HK-2 (cell line): ENCODE data around the gene TRIM2.
A peak's percentile ranks its signal among the peaks of the same experiment; 100 is the strongest.

Experiments
- DNase-seq: peaks from one replicate; pipeline ENCODE4 v3.0.0-alpha.2; 2018; ENCODE audit not compliant: unreplicated experiment

TRIM2 gene

DNA sequence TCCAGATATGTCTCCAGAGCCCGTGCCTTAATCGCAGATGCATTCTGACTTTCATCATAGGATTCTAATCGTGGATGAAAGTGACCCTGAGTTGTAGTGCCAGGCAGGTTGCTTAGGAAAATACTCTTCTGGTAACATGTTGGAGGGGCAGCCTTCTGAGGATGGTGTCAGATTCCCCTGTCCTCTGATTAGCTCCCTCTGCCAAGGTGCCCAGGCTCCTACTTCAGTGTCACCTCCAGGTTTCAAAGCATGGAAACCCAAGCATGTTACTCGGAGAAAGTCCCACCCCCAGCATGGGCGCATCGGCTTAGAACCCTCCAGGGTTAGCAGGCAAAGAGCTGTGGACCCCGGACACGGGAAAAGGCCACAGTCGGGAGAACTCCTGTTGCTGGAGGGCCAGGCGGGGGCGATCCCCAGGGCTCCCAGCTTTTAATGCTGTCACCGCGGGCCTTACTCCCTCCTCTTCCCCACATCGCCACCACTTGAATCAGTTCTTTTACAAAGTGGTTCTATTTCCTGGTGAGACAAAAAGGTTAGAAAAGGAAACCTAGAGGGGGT is 44.5 kb downstream of the TRIM2 start:
- no peak for DNase-seq

DNA sequence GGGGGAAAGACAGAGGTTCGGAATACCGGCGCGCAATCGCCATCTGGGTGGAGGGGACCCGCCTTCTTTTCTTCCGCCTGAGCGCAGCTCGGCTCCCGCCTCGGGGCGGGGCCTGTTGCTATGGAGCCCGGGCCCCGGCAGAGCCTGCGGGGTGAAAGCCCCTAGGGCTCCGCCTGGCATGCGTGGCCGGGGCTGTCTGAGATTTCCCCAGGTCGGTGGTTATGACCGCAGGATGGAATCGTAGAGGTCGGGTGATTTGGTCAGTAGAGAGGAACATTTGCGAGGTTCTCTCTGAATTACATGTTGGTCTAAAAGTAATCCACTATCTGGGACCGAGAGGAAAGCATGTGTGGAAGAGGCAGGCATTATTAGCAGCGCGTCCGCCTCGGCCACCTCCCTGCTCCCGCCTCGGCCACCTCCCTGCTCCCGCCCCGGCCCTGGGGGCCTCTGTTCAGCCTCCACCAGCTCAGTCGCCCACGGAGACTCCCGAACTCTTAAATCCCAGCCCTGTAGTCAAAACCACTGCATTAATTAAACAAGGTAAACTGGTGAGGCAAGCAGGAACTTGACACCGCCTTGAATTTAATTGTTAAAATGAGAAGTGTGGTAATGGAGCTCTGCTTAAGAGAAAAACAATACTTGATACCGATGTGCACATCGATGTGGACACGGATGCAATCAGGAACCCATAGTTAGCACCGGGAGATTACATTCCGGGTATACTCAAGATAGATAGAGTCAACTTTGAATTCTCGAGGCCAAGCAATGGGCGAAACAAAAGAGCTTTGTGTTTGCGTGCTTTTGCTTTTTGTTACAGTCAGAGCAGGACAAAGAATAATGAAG is 45.2 kb downstream of the TRIM2 start:
- DNase-seq: peak; percentile 85

DNA sequence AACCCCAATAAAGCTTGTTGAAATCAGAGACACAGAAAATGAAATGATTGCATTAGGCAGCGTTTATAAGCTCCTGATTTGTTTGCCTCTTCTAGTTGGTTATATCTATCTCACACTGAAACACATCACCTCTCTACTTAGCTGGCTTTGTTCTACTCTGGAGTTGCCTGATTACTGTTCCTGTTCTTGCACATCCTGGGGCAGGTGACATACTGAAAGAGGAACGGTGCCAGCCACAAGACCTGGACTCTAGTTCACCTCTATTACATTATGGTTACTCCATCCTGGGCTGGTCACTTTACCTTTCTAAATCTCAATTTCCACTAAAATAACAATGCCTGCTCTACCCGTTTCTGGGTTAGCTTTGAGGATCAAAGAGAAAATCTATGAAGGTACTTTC is 47.9 kb downstream of the TRIM2 start:
- DNase-seq: no peak

DNA sequence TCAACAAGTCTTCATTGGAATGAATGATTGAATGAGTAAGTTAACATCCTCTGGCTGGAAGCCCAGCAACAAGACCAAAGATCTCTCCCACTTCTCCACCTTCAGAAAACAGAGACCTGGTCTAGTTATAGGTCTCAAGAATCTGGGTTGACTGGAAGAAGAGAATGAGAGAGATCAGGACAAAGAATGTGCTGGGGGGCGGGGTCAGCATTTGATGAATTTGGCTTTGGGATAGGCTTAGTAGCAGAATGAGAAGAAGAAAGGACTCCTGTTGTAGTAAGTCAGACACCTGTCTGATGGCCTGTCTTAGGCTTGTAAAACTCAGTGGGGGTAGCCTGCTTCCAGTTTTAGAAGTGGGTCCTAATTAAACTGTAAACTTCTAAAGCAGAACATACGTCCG is 51.0 kb downstream of the TRIM2 start:
- no peak for DNase-seq

DNA sequence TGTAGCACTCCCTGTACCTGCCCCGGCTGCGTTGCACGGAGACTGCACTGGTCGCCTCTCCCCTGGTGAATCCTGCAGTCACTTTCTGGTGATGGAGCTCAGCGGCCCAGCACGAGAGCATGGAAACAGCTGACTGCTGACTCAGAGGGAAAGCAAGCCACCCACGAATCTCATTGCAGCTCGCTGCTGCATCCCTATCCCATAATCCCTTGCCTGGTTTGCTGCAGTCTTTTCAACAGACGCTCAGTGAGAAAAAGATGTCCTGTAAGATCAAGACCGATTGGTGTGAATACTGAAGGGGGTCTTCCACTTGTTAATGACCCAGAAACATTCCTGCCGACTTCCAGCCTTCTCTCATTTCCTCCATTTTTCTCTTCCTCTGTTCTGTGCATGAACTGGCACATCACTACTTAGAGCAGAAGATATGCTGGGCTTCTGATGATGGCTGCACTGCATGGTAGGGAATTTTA is 52.9 kb downstream of the TRIM2 start:
- no peak for DNase-seq

DNA sequence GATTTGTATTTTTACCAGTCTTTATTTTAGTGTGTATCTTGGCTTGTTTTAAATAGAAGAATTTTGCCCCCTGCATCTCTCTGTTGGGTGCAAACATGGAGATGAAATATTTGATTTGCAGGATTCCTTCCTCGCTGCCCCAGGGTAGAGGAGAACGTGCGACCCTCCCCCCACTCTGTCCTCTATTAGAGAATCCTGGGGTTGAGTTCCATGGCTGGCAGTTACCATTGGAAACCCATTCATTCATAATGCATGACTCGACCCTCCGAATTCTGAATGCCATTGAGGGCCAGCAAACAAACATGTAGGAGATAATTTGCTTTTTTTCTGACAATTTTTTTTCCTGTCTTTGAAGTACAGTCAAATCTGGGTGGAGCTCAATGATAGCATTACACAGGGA is 53.7 kb downstream of the TRIM2 start:
- DNase-seq: no peak

DNA sequence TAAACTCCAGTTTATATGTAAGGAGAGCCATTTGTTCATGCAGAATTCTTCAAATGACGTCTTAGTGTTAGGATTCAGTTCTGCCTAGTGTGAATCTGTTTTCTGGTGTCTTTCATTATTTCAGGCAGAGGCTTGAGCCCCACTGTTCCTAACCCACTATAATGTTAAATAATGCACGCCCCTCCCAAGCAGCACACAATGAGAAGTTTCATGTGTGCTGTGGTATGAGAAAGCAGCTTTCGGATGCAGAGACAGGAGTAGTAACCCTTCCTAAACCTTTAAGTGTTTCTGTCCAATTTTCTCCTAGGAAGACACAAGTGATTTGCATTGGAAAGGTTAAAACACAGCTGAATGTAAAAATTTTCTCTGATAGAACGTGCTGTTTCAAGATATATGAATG is 54.5 kb downstream of the TRIM2 start:
- no peak for DNase-seq

DNA sequence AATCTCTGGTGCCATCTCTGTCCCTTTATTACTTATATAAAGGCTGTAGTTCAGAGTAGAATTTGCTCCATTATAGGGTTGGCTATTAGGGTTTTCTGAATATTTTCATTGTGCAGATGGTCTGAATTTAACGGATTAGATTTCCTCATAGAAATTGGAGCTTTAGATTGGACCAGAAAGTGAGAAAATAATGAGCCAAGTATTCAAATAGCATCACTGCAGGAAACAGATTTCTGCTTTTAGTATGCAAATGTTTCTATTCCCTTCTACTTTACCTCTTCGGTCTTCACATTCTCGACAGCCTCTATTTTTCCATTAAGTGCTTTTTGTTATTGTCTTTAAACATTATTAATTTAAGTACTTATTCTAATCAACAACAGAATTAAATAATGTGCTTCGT is 55.4 kb downstream of the TRIM2 start:
- no peak for DNase-seq

DNA sequence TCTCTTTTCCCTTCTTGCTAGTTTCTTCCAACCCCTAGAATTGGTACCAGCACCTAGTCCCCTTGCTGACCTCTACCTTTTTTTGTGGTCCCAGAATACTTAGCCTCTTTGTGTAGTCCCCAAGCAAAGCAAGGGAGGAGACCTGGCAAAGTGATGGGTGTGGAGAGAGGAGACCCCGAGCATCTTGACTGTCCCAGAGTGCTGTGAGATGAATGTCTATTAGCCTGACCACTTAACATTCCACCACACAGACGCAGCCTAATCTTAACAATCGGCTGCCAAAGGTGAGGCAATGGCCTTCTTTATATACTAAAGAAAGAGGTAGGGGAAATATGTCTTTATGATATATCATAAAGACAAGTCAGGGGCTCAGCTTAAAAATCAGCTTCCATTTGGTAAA is 55.9 kb downstream of the TRIM2 start:
- DNase-seq: no peak

DNA sequence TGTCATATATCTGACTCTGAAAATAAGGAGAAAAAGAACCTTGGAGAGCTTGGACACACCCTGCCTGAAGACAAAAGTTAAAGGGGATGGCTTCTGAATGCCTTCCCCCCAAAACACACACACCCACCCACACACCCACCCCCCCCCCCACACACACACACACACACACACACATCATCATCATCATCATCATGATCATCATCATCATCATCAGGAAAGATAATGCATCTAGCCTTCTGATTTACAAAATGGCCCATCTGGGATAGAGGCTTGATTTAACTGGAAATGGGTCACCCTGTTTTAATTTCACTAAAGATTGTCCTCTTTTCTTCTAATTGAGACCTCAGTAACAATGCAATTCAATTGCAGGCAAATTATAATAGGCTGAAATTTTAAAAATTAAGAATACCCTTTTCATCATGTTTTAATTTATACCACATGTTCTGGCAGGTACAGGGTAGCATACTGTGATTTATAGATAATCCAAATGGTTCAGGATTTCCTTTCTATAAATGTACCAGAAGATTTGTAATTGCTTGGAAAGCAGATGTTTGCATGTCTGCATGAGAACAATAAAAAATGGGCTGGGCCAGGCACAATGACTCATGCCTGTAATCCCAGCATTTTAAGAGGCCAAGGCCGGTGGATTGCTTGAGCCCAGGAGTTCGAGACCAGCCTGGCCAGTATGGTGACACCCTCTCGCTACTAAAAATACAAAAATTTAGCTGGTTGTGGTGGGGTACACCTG is 56.5 kb downstream of the TRIM2 start:
- no peak for DNase-seq

DNA sequence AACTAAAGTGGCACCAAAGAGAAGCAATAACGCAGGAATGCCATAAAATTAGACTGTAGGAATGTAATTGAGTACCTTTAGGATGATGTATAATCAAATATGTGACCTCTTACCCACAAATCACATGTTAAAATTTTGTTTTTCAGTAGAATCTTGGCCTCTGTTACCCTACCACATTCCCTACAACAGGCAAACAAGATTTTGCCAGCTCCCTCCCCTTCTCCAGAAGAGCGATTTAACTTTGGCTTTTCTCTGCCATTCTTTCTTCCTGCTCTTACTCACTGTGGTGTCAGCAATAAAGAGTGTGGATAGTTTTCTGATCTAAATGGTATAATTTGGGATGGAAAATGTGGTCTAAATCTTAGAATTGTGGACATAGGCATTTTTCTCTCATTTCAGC is 57.2 kb downstream of the TRIM2 start:
- DNase-seq: no peak

DNA sequence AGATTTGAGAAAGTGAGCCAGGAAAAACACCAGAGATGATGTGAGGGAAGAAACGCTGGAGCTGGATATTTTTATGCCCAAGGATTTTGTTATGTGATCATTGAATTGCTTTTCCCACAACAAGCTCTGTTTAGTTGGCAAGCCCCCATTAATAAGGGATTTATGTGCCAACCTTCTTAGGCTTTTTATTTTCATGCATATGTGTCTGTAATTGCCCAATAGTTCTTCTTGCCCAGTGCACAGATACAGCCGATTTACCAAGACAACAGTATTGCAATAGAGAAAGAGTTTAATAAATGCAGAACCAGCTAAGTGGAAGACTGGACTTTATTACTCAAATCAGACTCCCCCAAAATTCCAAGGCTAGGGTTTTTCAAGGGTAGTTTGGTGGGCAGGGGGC is 57.7 kb downstream of the TRIM2 start:
- DNase-seq: no peak

DNA sequence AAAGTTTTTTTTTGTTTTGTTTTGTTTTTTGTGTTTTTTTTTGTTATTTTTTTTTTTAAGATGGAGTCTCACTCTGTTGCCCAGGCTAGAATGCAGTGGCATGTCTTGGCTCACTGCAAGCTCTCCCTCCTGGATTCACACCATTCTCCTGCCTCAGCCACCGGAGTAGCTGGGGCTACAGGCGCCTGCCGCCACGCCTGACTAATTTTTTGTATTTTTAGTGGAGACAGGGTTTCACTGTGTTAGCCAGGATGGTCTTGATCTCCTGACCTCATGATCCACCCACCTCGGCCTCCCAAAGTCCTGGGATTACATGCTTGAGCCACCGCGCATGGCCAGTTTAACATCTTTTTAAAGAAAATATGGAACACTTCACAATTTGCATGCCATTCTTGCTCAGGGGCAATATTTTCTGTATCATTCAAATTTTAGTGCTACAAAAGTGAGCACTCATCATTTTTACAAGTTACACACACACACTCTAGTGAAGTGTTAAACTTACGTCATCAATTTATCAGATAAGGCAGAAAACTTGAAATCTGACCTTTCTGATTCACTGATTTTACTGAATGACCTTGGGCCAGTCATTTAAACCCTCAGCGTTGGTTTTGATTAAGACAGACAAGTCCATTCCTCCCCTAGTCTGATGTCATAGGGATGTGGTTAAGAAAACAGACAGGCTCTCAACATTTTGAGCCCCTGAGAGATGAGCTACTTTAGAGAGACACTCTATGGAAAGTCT is 61.2 kb downstream of the TRIM2 start:
- no peak for DNase-seq

DNA sequence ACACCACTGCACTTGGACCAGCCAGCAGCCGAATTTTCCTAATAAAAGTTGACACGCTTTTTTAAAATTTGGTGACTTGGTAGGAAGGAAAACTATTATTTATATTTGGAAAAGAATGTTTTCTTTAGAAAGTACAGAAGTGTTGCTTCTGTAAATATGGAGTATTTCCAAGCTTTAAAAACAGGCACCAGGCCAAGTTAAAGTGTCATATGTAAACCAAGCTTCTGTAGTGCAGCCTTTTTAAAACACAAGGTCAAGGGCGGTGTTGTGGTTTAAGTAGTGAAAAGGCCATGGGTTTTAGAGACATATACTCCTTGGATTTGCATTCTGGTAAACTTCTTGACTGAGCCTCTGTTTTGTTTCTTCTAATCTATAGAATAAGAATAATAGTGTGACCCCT is 62.7 kb downstream of the TRIM2 start:
- no peak for DNase-seq

DNA sequence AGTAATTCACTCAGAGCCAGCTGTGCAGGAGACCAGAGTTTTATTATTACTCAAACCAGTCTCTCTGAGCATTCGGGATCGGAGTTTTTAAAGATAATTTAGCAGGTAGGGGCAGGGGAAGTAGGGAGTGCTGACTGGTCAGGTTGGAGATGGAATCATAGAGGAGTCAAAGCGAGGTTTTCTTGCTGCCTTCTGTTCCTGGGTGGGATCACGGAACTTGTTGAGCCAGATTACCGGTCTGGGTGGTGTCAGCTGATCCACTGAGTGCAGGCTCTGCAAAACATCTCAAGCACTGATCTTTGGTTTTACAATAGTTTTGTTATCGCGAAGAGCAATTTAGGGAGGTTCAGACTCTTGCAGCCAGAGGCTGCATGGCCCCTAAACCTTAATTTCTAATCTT is 63.6 kb downstream of the TRIM2 start:
- no peak for DNase-seq

DNA sequence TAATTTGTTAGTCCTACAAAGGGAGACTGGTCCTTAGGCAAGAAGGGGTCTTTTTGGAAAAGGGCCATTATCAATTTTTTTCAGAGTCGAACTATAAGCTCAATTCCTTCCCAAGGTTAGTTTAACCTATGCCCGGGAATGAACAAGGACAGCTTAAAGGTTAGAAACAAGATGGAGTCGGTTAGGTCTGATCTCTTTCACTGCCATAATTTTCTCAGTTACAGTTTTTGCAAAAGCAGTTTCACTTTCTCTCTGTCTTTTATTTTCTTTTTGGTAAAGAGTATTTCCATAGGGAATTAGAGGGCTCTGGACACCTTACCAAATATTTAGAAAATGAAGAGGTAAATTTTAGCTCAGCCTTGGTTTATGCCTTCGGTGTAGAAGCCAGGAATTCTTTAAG is 64.1 kb downstream of the TRIM2 start:
- no peak for DNase-seq

DNA sequence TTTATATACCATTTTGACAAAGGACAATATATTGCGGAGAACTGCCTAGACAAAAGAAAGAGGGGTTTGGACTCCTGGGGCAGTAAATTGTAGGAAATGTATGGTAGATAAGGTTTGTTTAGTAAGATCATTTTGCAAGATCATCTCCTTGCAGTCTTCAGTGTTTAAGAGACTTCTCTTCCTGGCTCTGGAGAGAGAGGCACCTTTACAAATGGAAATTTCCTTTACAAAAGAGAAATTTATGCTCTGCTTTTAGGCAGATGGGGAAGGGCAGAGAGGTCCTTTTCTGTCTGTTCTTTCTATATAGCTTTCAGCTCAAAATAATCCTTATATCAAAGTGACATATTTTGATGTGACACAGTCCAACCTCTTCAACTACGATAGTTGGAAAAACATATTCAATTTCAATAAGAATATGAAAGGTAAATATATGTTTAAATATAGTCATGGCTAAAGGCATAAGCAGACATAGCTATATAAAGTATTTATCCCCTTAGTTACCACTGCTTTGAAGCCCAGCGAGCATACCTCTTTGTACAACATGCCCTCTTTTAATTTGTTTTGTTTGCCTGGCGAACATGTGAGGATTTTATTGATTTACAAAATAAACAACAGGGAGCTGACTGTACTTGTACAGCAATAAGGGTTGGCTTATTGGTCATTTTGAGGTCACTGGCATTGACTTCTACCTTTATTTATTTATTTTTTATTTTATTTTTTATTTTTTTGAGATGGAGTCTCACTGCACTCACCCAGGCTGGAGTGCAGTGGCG is 65.2 kb downstream of the TRIM2 start:
- DNase-seq: no peak

DNA sequence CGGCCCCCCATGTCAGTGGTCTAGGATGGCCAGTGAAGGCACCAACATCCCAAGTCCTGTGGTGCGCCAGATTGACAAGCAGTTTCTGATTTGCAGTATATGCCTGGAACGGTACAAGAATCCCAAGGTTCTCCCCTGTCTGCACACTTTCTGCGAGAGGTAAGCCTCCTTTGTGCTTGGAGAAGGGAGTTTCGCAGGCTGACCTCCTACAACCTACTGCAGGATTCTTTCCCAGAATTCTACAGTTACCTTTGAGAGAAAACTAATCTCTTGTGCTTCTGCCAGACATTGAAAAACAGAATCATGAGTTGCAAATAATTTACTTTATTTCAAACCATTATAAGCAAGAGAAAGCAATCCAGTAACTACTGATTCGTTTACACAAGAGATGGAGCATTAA is 66.1 kb downstream of the TRIM2 start:
- no peak for DNase-seq

DNA sequence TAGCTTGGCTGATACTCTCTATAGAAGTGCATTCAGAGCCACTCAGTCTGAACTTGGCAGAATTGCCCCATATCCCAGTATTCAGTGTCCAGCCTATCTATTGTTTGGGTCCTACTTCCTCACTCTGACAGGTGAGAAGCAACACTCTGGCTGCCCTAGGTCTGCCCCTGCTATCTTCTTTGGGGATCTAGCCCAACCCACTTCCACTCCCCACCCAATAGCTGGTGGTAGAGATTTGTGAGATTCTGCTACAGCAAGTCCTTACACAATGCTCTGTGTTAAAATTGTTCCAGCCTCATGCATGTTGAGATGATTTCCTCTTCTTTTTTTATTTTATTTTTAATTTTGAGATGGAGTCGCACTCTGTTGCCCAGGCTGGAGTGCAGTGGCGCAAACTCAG is 67.6 kb downstream of the TRIM2 start:
- DNase-seq: no peak

DNA sequence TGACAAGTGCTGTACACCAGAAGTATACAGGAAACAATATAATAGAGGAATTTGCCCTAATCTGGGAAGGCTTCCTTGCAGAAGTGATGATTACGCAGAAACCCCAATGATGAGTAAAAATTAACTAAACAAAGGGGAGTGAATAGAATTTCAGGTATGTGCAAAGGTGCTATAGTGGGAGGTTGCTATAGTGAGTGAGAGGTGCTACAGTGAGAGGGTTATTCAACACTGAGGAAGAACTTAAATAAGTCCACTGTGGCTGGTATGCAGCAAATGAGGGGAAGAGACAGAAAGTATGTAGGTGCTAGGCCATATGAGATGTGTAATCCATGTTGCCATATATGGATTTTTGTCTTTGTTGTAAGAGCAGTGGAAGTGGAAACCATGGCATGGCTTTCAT is 69.5 kb downstream of the TRIM2 start:
- no peak for DNase-seq

DNA sequence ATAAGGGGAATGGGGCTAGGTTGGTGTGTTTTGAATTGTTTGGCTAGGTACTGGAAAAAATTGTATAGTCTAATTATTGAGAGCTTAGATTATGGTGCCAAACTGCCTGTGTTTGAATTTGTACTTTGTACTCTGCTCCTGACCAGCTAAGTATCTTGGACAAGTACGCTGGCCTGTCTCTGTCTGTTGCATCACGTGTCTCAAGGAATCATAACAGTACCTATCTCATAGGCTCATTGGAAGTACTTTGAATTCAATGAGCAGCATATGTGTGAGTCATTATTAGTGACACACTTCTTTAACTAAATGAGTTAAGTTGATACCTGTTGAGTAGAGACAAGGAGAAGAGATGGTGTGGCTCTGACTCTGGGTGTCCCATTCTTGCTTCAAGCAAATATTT is 70.7 kb downstream of the TRIM2 start:
- no peak for DNase-seq
